D721Med (cell line): ENCODE results near the gene SLC25A6.
"Not testable (repeated sequence)": the region's sequence is repeated elsewhere in the genome, so short reads cannot be mapped to it uniquely, and the experiment has no call there.

Experiments
- DNase-seq: peaks from one replicate; pipeline ENCODE4 v3.0.0; 2011; ENCODE audit warnings: low spot score; ENCODE audit not compliant: insufficient read length
- FAIRE-seq: peaks from 2 replicates; lab custom pipeline; 2011; peaks lifted over from hg19 to GRCh38; lab: Jason Lieb, UNC
- TF ChIP-seq, protein P1 (sequence below): IDR thresholded peaks from 2 replicates; pipeline ENCODE4 v1.5.1; 2012; ENCODE audit warnings: mild to moderate bottlenecking, control low read depth; ENCODE audit not compliant: insufficient read depth; ENCODE audit errors: missing control alignments

The SLC25A6 gene

GRCh38 chrX:1412551-1413161, 20.7 kb upstream of the SLC25A6 start:
- no peak for FAIRE-seq
- TF ChIP-seq, protein P1, sequence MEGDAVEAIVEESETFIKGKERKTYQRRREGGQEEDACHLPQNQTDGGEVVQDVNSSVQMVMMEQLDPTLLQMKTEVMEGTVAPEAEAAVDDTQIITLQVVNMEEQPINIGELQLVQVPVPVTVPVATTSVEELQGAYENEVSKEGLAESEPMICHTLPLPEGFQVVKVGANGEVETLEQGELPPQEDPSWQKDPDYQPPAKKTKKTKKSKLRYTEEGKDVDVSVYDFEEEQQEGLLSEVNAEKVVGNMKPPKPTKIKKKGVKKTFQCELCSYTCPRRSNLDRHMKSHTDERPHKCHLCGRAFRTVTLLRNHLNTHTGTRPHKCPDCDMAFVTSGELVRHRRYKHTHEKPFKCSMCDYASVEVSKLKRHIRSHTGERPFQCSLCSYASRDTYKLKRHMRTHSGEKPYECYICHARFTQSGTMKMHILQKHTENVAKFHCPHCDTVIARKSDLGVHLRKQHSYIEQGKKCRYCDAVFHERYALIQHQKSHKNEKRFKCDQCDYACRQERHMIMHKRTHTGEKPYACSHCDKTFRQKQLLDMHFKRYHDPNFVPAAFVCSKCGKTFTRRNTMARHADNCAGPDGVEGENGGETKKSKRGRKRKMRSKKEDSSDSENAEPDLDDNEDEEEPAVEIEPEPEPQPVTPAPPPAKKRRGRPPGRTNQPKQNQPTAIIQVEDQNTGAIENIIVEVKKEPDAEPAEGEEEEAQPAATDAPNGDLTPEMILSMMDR: no peak
- DNase-seq: no peak

- no peak for DNase-seq
- TF ChIP-seq, protein P1: no peak
Measured at GRCh38 chrX:1411326-1411725, 19.4 kb upstream of the SLC25A6 start.

GRCh38 chrX:1407035-1407434, 15.1 kb upstream of the SLC25A6 start:
- DNase-seq (no peak), FAIRE-seq (no peak)
- TF ChIP-seq, protein P1: no peak

More at GRCh38 chrX:1411326-1411725, 19.4 kb upstream of the SLC25A6 start:
- no peak for FAIRE-seq

GRCh38 chrX:1405769-1406168, 13.9 kb upstream of the SLC25A6 start:
- FAIRE-seq, DNase-seq: not testable (repeated sequence)

GRCh38 chrX:1403867-1404266, 12.0 kb upstream of the SLC25A6 start:
- not testable (repeated sequence) for FAIRE-seq, DNase-seq

- TF ChIP-seq, protein P1: no peak
- no peak for FAIRE-seq
- no peak for DNase-seq
Measured at GRCh38 chrX:1403228-1403627, 11.3 kb upstream of the SLC25A6 start.

DNA sequence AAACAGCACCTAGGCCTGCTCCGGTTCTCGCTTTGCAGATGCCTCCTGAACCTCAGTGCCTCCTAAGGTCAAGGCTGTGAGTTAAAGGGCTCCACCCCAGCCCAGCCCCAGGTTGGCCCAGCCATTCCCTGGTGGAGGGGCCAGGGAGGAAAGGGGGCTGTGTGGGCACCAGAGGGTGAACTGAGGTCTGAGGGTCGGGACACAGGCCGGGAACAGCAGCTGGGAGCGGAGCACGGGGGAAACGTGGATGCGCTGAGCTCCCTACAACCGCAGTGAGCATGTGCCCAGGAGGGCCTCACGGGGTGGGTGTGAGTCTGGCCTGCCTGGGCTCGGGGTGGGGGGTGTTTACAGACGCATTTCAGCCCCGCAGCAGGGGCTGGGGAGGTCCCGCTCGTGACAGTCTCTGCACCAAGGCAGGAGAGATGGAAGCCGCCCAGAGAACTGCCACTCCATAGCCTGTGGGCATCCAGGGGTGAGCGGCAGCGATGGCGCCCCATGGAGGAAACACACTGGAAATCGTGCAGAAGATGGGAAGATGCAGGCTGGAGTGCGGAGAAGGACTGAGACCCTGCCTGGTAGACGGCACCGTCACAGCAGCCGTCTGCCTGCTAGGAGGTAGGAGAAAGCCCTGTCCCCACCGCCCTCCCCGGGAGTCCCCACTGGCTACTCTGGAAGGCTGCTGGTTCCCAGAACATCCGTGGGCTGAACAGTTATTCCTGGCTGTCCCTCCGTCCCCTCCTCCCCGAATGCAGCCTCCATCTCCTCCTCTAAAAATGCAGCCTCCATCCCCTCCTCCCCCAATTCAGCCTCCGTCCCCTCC, 9.9 kb upstream of the SLC25A6 start:
- TF ChIP-seq, protein P1: no peak
- DNase-seq (no peak), FAIRE-seq (no peak)
